Germinal center (tissue), 1 donor: ENCODE measurements around the gene AQP12A.

Experiments
- DNase-seq: peaks from one replicate; pipeline ENCODE4 v3.0.0; 2012; ENCODE audit warnings: mixed read lengths, low spot score

The AQP12A gene

DNA sequence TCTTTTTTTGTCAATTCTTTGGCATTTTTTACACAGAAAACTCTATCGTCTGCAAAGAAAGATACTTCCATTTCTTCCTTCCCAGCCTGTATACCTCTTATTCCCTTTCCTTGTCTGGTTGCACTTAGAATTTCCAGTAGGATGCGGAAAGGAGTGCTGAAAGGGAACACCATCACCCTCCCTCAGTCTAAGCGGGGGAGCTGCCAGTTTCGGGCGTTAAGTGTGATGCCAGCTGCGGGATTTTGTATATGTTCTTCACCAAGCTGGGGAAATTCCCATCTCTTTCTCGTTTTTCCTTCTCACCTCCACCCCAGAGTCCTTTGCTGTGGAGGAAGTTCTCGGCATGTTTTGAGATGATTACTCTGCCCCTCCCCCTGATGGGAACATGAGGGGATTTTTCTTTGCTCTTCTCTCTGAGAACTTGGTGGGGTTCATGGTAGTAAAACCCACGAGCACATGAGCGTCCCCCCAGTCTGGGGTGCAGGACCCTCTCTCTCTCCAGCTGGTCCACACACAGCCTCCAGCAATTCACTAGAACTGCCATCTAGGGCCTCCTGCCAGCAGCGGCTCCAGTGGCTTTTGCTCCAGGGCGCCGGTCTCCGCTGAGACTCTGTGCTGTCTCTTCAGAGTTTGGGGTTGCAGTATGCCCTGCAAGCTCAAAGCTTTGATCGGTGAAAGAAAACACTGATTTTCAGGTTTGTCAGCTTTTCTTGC lies 15.5 kb downstream of the AQP12A start:
- DNase-seq = no peak

DNA sequence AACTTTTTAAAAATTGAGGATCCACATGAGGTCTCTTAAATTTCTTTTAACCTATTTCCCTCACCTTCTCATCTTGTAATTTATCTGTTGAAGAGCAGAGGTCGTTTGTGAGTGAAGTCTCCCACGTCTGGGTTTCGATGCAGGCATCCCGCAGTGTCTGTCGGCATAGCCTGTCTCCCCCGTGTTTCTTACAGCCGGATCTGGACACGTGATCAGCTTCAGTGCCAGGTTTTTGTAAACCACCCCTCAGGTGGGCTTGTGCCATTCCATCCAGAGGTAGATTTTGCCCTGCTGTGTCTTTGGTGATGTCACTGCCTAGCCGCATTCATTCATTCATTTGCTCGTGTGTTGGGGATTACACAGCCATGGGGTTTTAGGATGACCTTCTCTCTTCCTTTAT lies 16.2 kb downstream of the AQP12A start:
- DNase-seq = no peak

DNA sequence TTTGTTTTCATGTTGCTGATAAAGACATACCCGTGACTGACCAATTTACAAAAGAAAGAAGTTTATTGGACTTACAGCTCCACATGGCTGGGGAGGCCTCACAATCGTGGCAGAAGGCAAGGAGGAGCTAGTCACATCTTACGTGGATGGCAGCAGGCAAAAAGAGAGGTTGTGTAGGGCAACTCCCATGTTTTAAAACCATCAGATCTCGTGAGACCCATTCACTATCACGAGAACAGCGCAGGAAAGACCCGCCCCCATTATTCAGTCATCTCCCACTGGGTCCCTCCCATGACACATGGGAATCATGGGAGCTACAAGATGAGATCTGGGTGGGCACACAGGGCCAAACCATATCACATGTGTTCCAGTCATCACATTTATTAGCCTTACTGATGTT lies 16.8 kb downstream of the AQP12A start:
- no peak for DNase-seq

DNA sequence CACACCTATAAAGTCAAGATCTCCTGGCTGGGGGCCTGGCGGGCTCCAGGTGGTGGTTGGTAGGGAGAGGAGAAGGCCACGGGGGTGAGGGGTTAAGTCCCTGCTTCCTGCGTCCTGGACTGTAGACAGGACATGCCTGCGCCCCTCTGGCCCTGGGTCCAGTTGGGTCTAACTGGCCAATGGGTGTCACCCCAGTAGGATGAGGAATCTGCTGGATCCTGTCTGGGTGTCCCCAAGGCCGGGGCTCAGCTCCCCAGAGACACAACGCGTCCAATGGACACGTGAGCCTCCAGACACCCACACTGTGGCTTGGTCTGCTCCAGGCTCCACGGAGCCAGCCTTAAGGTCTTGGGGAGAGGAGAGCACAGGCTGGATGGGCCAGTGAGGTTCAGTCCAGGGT lies 19.6 kb downstream of the AQP12A start:
- no peak for DNase-seq

DNA sequence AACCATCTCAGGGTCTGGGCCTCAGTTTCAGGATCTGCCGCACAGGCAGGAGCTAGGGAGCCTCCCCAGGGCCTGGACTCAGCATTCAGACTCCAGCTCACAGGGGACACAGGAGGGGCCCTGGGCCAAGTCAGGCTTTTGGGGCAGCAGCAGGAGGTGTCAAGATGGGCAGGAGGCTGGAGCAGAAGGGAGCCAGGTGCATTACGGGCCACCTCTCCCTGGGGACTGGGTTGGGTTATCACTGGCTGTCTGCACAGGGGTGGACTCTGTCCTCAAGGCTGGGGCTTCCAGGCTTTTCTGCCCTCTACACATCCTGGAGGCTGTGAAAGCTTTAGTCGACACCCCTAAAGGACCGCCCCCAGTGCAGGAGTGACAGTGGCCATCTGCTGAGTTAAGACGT lies 20.0 kb downstream of the AQP12A start:
- no peak for DNase-seq

DNA sequence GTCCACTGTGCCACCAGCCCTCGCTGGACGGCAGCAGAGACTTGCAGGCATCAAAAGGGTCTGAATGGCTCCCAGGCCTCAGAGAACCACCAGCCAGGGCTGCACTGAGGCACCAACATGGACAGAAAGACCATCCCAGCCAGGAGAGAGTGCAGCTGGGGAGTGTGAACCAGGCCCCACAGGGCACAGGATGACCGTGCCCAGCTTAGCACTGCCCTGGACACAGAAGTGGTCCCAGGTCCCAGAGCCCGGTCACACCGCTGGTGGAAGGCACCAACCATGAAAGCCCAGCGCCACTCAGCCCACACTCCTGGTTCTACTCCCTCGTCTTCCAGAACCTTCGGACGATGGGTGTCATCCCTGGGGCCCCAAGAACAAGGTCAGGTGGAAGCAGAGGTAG lies 20.5 kb downstream of the AQP12A start:
- DNase-seq = no peak

DNA sequence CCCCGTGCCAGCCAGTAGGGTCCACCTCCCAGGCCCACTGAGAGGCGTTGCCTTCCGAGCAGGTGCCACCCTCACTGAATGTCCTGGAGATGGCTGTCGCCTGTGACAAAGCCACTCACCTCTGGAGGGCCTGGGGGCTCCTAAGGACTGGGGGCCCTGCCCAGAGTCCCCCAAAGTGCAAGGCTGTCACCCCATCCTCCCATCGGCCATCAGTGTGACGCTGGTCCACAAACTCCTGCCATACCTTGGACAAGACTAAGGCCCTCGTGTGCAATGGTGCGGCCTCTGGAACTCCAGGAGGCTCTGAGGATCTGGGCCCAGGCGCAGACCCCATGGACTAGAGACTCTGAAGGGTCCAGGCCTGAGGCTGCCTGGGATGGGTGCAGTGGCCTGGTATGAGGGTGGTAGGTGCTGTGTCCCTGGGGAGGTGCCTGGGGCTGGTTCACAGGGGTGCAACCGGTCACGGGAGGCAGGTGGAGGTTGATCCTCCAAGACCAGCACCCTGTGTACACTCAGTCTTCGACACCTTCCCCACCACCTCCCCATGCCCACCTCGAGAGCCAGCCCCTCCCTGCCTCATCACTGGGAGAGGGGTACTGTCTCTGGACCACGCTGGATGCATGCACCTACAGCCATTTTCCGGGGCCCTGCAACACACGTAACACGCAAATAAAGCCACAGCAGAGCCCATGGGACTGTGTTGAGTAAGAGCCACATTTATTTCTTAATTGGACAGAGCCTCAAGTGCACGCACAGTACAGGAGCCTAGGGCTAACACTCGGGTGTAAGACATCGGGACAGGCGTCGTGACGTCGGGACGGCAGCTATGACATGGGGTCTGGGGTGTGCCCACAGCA lies 21.6 kb downstream of the AQP12A start:
- DNase-seq = no peak

DNA sequence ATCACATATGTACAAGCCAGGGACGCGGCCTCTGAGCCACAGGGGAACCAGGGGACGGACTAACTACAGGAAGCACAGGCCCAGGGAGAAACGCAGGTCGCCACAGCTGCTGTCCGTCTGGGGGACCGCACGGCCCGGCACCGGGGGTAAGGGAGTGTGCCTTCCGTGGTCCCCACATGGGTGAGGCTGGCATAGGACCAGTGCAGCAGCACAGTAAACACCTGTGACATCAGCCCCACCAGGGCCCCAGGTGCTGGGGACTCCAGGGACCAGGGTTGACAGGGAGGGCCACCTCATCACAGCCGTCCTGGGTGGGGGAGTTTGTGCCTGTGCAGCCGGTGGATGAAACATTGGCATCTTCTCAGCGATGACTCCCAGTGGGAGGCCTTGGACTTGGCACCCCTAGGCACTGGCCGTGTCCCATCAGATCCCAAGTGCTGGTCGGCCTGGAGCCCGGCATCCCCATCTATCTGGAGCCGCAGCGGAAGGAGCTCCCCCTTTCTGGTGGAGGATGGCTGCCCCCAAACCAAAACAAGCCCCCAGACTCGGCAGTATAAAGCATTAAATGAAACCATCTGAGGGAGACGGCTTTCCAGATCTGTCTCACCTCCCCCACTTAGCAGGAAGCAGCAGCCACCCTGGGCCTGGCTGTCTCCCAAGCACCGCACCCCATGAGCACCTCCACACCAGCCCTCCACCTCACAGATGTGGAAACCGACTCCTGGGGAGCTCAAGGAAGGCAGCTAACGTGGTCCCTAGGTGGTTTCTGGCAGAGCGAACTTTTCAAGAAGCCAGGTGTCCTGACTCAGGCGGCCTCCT lies 22.5 kb downstream of the AQP12A start:
- no peak for DNase-seq

DNA sequence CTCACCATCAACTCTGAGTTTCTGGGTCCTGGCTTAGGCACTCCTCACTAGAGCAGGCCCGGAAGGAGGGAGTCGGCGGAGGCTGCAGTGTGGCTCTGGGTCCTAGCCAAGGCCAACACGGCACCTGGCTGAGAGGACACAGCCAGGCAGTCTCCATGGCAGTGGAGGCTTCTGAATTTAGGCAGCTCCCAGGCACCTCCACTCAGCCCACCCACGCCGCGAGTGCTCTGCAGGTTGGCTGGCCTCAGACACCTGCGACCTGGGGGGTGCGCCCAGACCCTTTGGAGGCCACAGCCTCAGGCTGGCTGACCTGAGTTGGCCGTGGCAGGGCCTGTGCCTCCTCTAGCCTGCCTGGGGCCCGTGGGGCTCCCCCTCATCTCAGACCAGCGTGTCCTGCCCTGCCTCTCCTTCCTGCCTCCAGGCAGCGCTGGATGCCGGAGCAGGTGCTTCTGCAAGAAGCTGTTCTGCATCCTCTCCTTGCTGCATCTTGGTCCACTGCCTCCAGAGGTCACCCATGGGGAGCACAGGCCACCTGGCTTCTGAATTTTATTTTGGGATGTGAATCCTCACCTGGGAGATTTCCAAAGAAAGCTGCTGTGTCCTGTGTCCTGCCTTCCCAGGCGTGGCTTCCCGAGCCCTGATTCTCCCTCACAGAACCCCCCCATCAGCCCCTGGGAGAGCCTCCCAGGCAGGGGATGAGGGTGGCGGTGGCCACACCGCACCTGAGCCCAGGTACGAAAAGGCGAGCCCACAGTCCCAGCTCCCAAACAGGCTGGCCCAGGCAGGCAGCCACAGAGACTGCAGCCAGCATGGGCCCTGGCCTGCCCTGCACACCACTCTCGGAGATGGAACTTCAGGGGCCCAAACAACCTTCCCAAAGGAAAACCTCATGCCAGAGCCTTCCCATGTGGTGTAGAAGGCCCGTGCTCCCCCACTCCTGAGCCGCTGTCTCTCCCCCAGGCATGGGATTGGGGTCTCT lies 23.4 kb downstream of the AQP12A start:
- no peak for DNase-seq

DNA sequence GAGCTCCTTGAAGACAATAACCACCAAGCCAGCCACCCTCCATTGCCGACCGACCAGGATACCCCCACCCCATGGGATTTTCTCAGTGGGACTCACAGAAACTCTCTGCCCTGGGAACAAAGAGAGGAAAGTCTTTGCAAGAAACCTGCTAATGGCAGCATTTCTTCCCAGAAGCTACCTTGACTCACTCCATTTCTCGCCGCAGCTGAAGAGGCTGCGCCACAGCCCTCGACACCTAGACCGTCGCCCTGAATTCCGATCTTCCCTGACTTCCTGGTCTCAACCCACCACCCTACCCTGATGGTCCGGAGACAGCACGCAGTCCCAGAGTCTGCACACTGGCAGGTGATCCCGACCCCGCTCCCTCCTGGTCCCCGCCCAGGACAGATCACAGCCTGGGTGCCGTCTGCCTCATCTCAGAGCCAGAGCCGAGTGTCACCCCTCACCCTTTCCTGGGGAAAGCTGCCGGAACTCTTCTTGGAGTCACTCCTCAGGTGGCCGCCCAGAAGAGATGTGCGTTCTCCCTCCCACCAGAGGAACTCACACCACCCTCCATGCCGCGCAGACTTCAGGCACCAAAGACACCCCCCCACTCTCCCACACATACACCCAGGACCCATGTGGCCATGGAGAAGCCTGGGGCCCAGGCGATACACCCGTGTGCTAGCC lies 24.6 kb downstream of the AQP12A start:
- DNase-seq = no peak

DNA sequence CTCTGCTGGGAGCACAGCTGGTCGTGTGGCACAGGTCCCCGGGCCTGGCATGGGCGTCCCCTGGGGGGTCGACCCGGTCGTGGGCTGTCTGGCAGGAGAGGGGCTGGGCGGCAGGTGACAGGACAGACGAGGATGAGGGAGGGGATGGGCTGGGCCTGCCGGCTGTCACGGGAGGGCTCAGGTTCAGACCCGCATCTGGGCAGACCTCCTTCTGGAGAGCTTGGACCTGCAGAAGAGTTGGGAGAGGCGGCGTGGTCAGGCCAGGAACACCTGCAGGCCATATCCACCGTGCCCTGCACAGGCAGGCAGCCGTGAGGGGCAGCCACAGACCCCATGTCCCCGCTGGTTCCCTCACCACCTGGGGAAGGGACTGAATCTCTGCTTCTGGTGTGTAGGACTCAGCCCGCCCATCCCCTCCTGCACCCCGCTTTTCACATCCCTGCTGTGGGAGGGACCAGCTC lies 25.5 kb downstream of the AQP12A start:
- DNase-seq = no peak

DNA sequence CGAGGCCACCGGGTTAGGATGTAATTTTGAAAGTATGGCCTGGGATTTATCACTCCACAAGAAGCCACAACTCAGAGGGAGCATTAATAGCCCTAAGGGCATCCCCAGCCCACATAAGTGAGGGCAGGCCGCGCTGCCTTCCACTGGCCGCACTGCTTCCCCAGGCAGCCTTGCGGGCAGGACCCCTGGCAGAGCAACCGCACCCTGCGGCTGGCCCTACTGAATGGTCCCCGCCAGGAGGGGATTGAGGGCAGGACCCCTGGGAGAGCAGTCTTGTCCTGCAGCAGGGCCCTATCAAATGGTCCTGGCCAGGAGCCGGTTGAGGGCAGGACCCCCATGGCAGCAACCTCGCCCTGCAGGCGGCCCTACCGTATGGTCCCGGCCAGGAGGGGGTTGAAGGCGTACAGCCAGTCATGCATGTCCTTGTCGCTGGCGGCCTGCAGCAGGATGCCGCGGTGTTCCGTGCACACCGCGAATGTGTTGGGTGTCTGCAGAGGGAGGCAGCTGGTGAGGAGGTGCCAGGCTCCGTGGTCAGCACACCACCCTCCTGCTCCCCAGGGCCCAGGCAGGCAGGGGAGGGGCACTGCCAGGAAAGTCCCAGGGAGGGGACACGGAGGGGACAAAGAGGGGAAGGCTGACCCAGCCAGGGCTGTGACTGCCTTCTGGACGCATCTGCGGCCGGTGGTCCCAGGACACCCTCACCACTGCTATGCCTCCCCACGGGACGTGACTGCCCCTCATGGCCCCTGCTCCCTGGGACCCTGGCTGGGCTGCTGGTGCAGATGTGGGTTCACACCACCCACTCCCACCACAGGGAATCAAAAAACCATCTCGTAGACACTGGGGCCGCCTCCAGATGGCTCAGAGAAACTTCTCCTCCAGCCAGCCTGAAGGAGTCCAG lies 26.3 kb downstream of the AQP12A start:
- DNase-seq = no peak

DNA sequence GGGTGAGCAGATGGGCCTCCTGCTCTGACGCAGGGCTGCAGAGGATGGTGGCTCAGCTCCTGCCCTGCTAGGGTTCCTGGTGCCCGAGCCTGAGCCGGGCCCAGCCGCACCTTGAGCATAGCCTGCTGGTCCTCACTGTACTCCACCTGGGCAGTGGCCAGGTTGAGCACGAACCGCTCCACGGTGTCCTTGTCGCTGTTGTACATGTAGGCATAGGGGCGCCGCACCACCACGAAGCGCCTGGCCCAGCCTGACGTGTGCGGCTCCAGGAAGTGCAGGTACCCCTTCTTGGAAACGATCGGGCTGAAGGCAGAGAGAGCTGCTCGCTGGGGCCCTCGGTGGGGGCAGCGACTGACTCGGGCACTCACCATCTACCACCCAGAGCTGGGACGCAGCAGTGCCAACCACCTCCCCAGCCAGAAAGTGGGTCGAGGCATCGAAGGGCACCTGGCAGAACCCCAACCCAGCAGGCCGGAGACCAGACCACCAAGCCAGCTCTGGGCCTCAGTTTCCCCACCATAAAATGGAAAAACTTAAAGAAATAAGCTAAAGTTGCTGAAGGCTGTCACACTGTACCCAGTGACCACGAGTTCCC lies 27.3 kb downstream of the AQP12A start:
- no peak for DNase-seq

DNA sequence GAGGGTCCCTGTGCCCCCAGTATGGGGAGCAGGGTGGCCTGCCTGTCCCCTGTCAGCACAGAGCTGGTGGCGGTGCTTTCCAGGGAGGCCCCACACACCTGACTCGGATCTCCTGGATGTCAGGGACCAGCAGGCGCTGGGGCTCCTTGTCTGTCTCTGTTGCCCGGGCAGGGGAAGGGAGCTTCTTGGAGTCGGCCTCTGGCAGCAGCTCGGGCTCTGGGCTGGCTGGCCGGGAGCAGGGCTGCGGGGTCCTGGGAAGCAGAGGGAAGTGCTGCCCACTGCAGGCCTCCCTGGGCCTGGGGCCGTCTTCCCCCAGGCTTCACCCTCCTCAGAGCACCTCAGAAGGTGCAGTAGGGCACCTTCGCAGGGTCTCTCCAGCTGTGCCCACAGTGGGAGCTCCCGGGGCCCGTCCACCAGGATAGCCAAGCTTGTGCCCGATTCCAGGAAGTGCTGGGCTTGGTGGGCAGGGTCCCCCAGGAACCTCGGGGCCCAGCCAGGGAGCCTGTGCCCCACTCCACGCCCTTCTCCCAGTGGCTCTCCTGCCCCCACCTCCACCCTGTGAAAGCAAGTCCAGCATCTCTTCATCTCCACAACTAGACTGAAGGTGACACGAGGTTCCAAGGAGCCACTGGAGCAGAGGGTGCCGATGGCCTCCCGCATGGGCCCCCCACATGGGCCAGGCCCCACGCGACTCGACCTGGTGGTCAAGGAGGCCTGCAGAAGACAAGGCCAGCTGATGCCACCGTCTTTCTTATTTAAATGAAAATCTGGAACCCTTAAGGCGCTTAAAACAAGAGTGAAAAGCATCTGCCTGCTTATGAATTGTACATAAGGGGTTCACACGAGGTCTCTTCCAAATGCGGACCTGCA lies 28.2 kb downstream of the AQP12A start:
- no peak for DNase-seq

DNA sequence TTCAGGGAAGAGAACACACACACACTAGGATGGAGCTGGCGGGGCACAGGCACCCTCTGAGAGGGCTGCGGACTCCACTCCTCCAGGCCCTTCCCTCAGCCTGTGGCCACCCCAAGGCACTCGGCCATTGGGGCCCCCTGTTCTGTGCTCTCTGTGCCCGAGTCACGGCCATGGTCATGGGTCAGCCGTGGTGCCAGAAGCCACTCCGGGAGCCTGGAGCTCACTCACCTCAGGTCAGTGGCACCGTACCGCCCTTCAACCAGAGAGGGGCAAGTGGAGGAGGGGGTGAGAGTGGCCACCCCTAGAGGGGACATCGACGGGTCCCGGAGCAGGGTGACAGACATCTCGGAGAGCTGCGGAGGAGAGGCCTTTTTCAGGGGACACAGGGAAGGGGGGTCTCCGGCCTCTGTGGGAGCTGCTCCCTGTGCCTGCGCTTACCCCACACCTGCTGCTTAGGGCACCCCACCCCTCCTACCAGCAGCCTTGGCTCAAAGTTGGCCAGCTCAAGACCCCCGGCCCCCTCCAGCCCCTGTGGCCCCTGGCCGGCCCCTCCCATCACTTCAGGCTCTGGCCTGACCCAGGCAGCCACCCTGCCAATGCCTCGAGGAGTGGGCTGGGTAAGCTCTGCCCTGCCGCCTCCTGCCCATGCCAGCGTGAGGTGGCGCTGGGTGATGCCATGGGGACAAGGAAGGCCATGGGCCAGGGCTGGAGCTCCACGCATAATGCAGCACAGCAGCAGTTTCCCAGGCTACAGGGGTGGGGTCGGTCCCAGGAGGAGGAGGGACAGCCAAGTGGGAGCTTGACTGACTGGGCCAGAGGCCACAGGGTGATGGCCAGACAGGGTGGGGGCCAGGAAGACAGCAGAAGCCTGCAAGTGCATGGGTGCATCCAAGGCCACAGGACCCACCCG lies 29.3 kb downstream of the AQP12A start:
- DNase-seq = no peak

DNA sequence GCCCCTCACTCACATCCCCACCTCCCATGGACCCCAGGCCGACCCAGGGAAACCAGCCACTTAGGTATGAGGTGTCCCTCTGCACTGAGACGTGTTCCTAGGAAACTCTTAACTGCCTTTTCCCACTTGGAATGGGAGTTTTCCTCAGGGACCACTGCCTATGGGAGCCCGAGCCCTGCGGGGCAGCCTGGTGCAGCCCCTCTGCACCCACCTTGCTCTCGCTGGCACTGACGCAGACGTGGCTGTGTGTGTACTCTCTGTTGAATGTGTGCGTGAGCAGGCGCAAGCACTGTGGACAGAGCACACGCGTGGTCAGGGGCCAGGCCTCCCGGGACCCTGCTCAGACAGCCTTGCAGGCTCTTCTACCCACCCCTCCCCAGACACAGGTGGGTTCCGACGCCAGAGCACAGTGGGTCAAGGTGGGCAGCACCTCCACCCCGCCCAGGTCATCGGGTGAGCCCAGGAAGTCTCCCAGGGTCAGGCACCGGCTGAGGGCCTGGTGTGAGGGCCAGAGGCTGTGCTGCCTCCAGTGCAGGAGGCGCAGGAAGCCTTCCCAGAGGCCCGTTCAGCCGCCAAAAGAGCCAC lies 30.0 kb downstream of the AQP12A start:
- no peak for DNase-seq

DNA sequence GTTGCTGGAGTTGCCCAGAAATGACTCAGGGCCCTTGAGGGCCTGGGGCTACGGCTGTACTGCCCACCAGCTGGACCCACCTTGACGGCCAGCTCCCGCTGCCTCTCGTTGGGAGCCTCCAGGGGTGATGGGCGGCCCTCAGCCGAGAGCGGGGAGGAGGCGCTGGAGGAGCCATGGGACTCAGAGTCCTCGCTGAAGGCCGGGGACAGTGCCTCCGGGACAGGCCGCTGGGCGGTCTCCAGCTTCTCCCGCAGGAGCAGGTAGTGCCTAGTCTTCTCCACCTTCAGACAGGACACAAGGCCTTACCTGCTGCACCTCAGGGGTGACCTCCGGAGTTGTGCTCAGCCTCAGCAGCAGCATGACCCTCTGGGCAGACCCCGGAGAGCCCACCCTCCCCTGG lies 30.7 kb downstream of the AQP12A start:
- DNase-seq = no peak
